ENCODE results near the gene CASP8AP2.

- TF ChIP-seq POLR2AphosphoS5 (IDR thresholded peaks at IDR 0.05; ENCODE audit: low read depth, low read length) (no peak), CTCF (IDR thresholded peaks at IDR 0.05) (no peak), TCF7L2 (IDR thresholded peaks at IDR 0.05; ENCODE audit: low read depth, low read length) (no peak), REST (IDR thresholded peaks at IDR 0.05; ENCODE audit: insufficient read depth in 1 of 2, low read depth in 2 of 2, low read length in 1 of 2) (no peak), SIN3A (IDR thresholded peaks at IDR 0.05; ENCODE audit: borderline replicate concordance, insufficient read depth, low read depth, low read length) (no peak)
Observed at GRCh38 chr6:89886378-89887120, 56.9 kb downstream of the CASP8AP2 start.
